GM12872 (cell line): ENCODE measurements around the gene CHI3L1.
A peak's percentile ranks its signal among the peaks of the same experiment; 100 is the strongest.

ENCODE experiments used
- CTCF ChIP-seq: IDR thresholded peaks from 3 replicates; pipeline ENCODE4 v1.5.1; 2011; ENCODE audit warnings: low read depth, mild to moderate bottlenecking, low read length, moderate library complexity; ENCODE audit not compliant: insufficient read depth

The CHI3L1 gene

GRCh38 chr1:203219934-203220333 lies 33.4 kb upstream of the CHI3L1 start:
- no peak for TF ChIP-seq CTCF

GRCh38 chr1:203219171-203219570 lies 32.7 kb upstream of the CHI3L1 start:
- TF ChIP-seq CTCF, result no peak

GRCh38 chr1:203217668-203218067 lies 31.2 kb upstream of the CHI3L1 start:
- no peak for TF ChIP-seq CTCF

- TF ChIP-seq CTCF, result peak; percentile 17; the same call in 1 of the 3 replicates
Observed at GRCh38 chr1:203217139-203217655, 30.7 kb upstream of the CHI3L1 start.

- peak; percentile 69 for TF ChIP-seq CTCF
Observed at GRCh38 chr1:203216274-203217138, 30.0 kb upstream of the CHI3L1 start.

- TF ChIP-seq CTCF, result no peak
Observed at GRCh38 chr1:203215573-203215972, 29.1 kb upstream of the CHI3L1 start.

GRCh38 chr1:203214871-203215270 lies 28.4 kb upstream of the CHI3L1 start:
- TF ChIP-seq CTCF, result no peak
